Right atrium auricular region (tissue), 2 donors: ENCODE results near the gene KRTAP1-1. TPM values are rescaled to one million over a fixed set of nuclear protein-coding genes. Genes with fewer than 3 reads are reported as not detected.
"Not testable (repeated sequence)": the region's sequence is repeated elsewhere in the genome, so short reads cannot be mapped to it uniquely, and the experiment has no call there.

Experiments used
- DNase-seq: peaks from one replicate; pipeline ENCODE4 v3.0.0-alpha.2; 2019; ENCODE audit warnings: low spot score
- H3K27ac ChIP-seq, 2 donors: fragments of 200-600 bp; sonication (generic); 1 replicate in 1 of 2; 2 replicates in 1 of 2; pipeline ENCODE4 v1.5.1; 2016 to 2019
- H3K27me3 ChIP-seq, 2 donors: fragments of 200-600 bp; sonication (generic); one replicate each; pipeline versions ENCODE4 v1.5.1 to v1.6.0; 2017 to 2019
- H3K36me3 ChIP-seq: fragments of 200-600 bp; sonication (generic); one replicate; pipeline ENCODE4 v1.5.1; 2016
- H3K4me1 ChIP-seq, 2 donors: fragments of 200-600 bp; sonication (generic); one replicate each; pipeline versions ENCODE4 v1.5.1 to v1.6.0; 2017 to 2019
- H3K4me3 ChIP-seq, 2 donors: fragments of 200-600 bp; sonication (generic); 1 replicate in 1 of 2; 2 replicates in 1 of 2; pipeline ENCODE4 v1.5.1; 2017 to 2019; ENCODE audit warnings: mild to moderate bottlenecking in 1 of 2, moderate library complexity in 1 of 2
- H3K9me3 ChIP-seq, 2 donors: fragments of 200-600 bp; sonication (generic); one replicate each; pipeline ENCODE4 v1.5.1; 2019
- total RNA-seq, 2 donors: library from RNA; depleted of rRNA; stranded (reverse); fragments of >200 nt; gene quantifications; one replicate each; pipeline ENCODE4 v1.1.0, GENCODE V29; 2016
- TF ChIP-seq, protein P1 (sequence below), 2 donors: fragments of 200-600 bp; sonication (generic); IDR thresholded peaks; one replicate each; pipeline ENCODE4 v1.5.1; 2019; ENCODE audit warnings: antibody characterized with exemption in 2 of 2

The KRTAP1-1 gene
- total RNA-seq, 2 donors from 2014 or later, result not detected

- Histone ChIP-seq H3K27me3 (no peaks in the 10 kb centered on the region), H3K27ac (no peak overlapping the region), H3K4me3 (no peak overlapping the region), H3K36me3 (no peaks in the 10 kb centered on the region), H3K9me3 (no peaks in the 10 kb centered on the region), H3K4me1 (no peaks in the 10 kb centered on the region)
- TF ChIP-seq, protein P1, sequence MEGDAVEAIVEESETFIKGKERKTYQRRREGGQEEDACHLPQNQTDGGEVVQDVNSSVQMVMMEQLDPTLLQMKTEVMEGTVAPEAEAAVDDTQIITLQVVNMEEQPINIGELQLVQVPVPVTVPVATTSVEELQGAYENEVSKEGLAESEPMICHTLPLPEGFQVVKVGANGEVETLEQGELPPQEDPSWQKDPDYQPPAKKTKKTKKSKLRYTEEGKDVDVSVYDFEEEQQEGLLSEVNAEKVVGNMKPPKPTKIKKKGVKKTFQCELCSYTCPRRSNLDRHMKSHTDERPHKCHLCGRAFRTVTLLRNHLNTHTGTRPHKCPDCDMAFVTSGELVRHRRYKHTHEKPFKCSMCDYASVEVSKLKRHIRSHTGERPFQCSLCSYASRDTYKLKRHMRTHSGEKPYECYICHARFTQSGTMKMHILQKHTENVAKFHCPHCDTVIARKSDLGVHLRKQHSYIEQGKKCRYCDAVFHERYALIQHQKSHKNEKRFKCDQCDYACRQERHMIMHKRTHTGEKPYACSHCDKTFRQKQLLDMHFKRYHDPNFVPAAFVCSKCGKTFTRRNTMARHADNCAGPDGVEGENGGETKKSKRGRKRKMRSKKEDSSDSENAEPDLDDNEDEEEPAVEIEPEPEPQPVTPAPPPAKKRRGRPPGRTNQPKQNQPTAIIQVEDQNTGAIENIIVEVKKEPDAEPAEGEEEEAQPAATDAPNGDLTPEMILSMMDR (IDR thresholded peaks at IDR 0.05), result no peak
- DNase-seq, result no peak
Measured at GRCh38 chr17:41037853-41038350, 3.3 kb downstream of the KRTAP1-1 start.

DNA sequence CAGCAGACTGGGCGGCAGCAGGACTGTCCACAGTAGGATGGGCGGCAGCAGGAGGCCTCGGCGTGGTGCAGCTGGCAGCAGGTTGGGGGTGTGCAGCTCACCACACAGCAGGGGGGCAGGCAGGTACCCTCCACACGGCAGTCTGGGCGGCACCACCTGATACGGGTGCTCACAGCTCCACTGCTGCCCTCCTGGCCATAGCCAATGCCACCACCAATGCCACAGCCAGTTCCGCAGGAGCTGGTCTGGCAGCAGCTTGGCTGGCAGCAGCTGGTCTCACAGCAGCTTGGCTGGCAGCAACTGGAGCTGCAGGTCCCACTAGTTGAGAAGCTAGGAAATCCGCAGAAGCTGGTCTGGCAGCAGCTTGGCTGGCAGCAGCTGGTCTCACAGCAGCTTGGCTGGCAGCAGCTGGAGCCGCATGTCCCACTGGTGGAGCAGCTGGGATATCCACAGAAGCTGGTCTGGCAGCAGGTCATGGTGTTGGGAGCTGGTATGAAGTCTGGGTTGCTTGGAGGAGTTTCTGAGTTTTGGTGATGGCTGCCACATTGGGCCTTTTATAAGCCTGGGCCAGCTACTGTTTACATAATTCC lies 6.8 kb downstream of the KRTAP1-1 start, which contains the start of gene KRTAP1-3:
TSS of gene KRTAP1-3 (minus strand) at position 529 of the 590 bp plus-strand sequence. CDS start at position 476, 53 bp downstream.
- H3K9me3 ChIP-seq, DNase-seq, H3K27me3 ChIP-seq, H3K36me3 ChIP-seq, H3K4me1 ChIP-seq, H3K4me3 ChIP-seq, H3K27ac ChIP-seq: not testable (repeated sequence)

GRCh38 chr17:41029633-41030245 lies 11.5 kb downstream of the KRTAP1-1 start, which contains the start of gene KRTAP1-4:
TSS of gene KRTAP1-4 (minus strand) at chr17:41030195. CDS start at chr17:41030078, 117 bp downstream.
- no peaks in the 10 kb centered on the region for H3K27me3 ChIP-seq
- no peaks in the 10 kb centered on the region for H3K4me1 ChIP-seq
- no peak within 1 kb of the TSS for H3K27ac ChIP-seq
- DNase-seq, result no peak
- TF ChIP-seq, protein P1 (IDR thresholded peaks at IDR 0.05), result no peak
- H3K36me3 ChIP-seq, result no peaks in the 10 kb centered on the region
- no peaks in the 10 kb centered on the region for H3K9me3 ChIP-seq
- no peak within 1 kb of the TSS for H3K4me3 ChIP-seq

- Histone ChIP-seq H3K9me3 (no peaks in the 10 kb centered on the region), H3K4me3 (no peak within 1 kb of the TSS), H3K36me3 (no peaks in the 10 kb centered on the region), H3K27ac (no peak within 1 kb of the TSS), H3K27me3 (no peaks in the 10 kb centered on the region), H3K4me1 (no peaks in the 10 kb centered on the region)
- no peak for DNase-seq
- TF ChIP-seq, protein P1 (IDR thresholded peaks at IDR 0.05), result no peak
Measured at GRCh38 chr17:41026715-41027471, 14.4 kb downstream of the KRTAP1-1 start, which contains the start of gene KRTAP1-5. TSS of gene KRTAP1-5 (minus strand) at chr17:41027208. CDS start at chr17:41027155, 53 bp downstream.

- no peaks in the 10 kb centered on the region for H3K36me3 ChIP-seq
Measured at GRCh38 chr17:41024697-41025096, 16.6 kb downstream of the KRTAP1-1 start.

More at GRCh38 chr17:41024697-41025096, 16.6 kb downstream of the KRTAP1-1 start:
- no peak overlapping the region for H3K4me3 ChIP-seq
- no peak overlapping the region for H3K27ac ChIP-seq
- TF ChIP-seq, protein P1 (IDR thresholded peaks at IDR 0.05), result no peak
- no peak for DNase-seq
- H3K27me3 ChIP-seq, result no peaks in the 10 kb centered on the region
- no peaks in the 10 kb centered on the region for H3K9me3 ChIP-seq
- no peaks in the 10 kb centered on the region for H3K4me1 ChIP-seq
